Endothelial cell of umbilical vein (primary cell): ENCODE measurements around the gene FMO1. TPM values are rescaled to one million over a fixed set of nuclear protein-coding genes. Genes with fewer than 3 reads are reported as not detected.

Source experiments
- BruUV-seq: library from RNA; stranded (reverse); fragments of 400-500 nt; replicated peaks from 2 replicates; lab custom pipeline; 2021; lab: Mats Ljungman, UMichigan
- CTCF ChIA-PET: fragments of 300-600, 350-600 bp; sonication (Branson Sonifier 250); formaldehyde crosslinking; loops from one replicate; lab custom pipeline; 2021; ENCODE audit warnings: antibody characterized with exemption, inconsistent platforms; lab: Charles Lee
- POLR2A ChIA-PET: fragments of 300-600, 350-600 bp; sonication (Branson Sonifier 250); formaldehyde crosslinking; loops from one replicate; lab custom pipeline; 2021; ENCODE audit warnings: antibody characterized with exemption, inconsistent platforms; lab: Charles Lee
- DNase-seq: peaks from one replicate; pipeline ENCODE4 v3.0.0-alpha.2; 2011; ENCODE audit warnings: low read depth, low spot score
- FAIRE-seq: peaks from 2 replicates; lab custom pipeline; 2011; peaks lifted over from hg19 to GRCh38; lab: Jason Lieb, UNC
- H2AFZ ChIP-seq: 2 replicates; pipeline ENCODE4 v1.6.0; 2012; ENCODE audit warnings: low read depth, low read length, control low read depth, inconsistent platforms
- H3K27ac ChIP-seq: 2 replicates; pipeline ENCODE4 v1.5.1; 2011; ENCODE audit warnings: low read depth, mild to moderate bottlenecking, control low read depth, low read length, moderate library complexity; ENCODE audit not compliant: insufficient read depth
- H3K27me3 ChIP-seq, 2 experiments: 2 replicates each; pipeline versions ENCODE4 v1.6.0 to v1.6.1; 2011; ENCODE audit warnings: low read length in 2 of 2, mixed read lengths in 1 of 2; ENCODE audit not compliant: control insufficient read depth in 2 of 2, insufficient read depth in 2 of 2
- H3K36me3 ChIP-seq, 2 experiments: 2 replicates in 1 of 2; 3 replicates in 1 of 2; pipeline ENCODE4 v1.5.1; 2011; ENCODE audit warnings: low read length in 2 of 2, mild to moderate bottlenecking in 1 of 2, moderate library complexity in 1 of 2; ENCODE audit not compliant: control insufficient read depth in 2 of 2, insufficient read depth in 2 of 2; ENCODE audit errors: extremely low read depth in 1 of 2
- H3K4me1 ChIP-seq: 3 replicates; pipeline ENCODE4 v1.5.1; 2011; ENCODE audit warnings: mild to moderate bottlenecking, low read length; ENCODE audit not compliant: control insufficient read depth, insufficient read depth; ENCODE audit errors: extremely low read depth
- H3K4me2 ChIP-seq: 2 replicates; pipeline ENCODE4 v1.6.1; 2011; ENCODE audit warnings: low read length, control low read depth, mixed read lengths; ENCODE audit not compliant: insufficient read depth
- H3K4me3 ChIP-seq, 3 experiments: fragments of 200-600 bp in 1 of 3; sonication (generic), shearing (Covaris generic) in 1 of 3; replicated peaks in 1 of 3; 2 replicates each; pipeline ENCODE4 v1.5.1; 2011 to 2016; ENCODE audit warnings: control low read depth in 3 of 3, low read length in 3 of 3, mild to moderate bottlenecking in 2 of 3, inconsistent platforms in 1 of 3, low read depth in 1 of 3, moderate library complexity in 1 of 3; ENCODE audit not compliant: insufficient read depth in 1 of 3
- H3K79me2 ChIP-seq: 2 replicates; pipeline ENCODE4 v1.6.0; 2012; ENCODE audit warnings: low read length, inconsistent platforms; ENCODE audit not compliant: control insufficient read depth, insufficient read depth
- H3K9ac ChIP-seq: replicated peaks from 2 replicates; pipeline ENCODE3; 2011; ENCODE audit warnings: low read length, control low read depth; ENCODE audit not compliant: insufficient read depth; ENCODE audit errors: extremely low read depth
- H3K9me1 ChIP-seq: replicated peaks from 3 replicates; pipeline ENCODE4 v1.6.0; 2011; ENCODE audit warnings: mild to moderate bottlenecking, low read length; ENCODE audit not compliant: control insufficient read depth, insufficient read depth; ENCODE audit errors: extremely low read depth
- H3K9me3 ChIP-seq: replicated peaks from 2 replicates; pipeline ENCODE4 v1.5.1; 2012; ENCODE audit warnings: low read length, inconsistent platforms; ENCODE audit not compliant: control insufficient read depth, insufficient read depth
- H4K20me1 ChIP-seq: replicated peaks from 2 replicates; pipeline ENCODE3; 2011; ENCODE audit warnings: mild to moderate bottlenecking, low read length; ENCODE audit not compliant: control insufficient read depth, insufficient read depth; ENCODE audit errors: extremely low read depth
- EZH2 ChIP-seq: IDR thresholded peaks from 2 replicates; pipeline ENCODE4 v1.6.1; 2012; ENCODE audit warnings: borderline replicate concordance, low read depth, mild to moderate bottlenecking, moderate library complexity, low read length, inconsistent platforms; ENCODE audit not compliant: severe bottlenecking
- FOS ChIP-seq: IDR thresholded peaks from 2 replicates; pipeline ENCODE4 v1.6.1; 2011; ENCODE audit warnings: mild to moderate bottlenecking, low read length, moderate library complexity, borderline replicate concordance; ENCODE audit not compliant: insufficient read depth
- GATA2 ChIP-seq: IDR thresholded peaks from 2 replicates; pipeline ENCODE4 v1.7.0; 2011; ENCODE audit warnings: low read depth, mild to moderate bottlenecking, moderate library complexity, mixed read lengths, low read length; ENCODE audit not compliant: insufficient read length, insufficient read depth
- JUN ChIP-seq: IDR thresholded peaks from 2 replicates; pipeline ENCODE4 v1.6.1; 2011; ENCODE audit warnings: borderline replicate concordance, low read depth; ENCODE audit not compliant: insufficient read length, insufficient read depth
- MYC ChIP-seq: IDR thresholded peaks from one replicate; pipeline ENCODE4 v1.6.1; 2011; ENCODE audit warnings: mild to moderate bottlenecking, low read depth, low read length
- POLR2A ChIP-seq: IDR thresholded peaks from 2 replicates; pipeline ENCODE4 v1.6.1; 2012; ENCODE audit warnings: low read depth, mild to moderate bottlenecking, control low read depth, low read length
- POLR2AphosphoS5 ChIP-seq: IDR thresholded peaks from 2 replicates; pipeline ENCODE4 v1.6.1; 2012; ENCODE audit warnings: low read depth, mild to moderate bottlenecking, control low read depth, low read length, moderate library complexity; ENCODE audit not compliant: insufficient read depth
- dilution Hi-C: fragments of 300-500 bp; cut with MboI; formaldehyde crosslinking; loops from one replicate; pipeline ENCODE4 v1.15.0; 2019; ENCODE audit warnings: low sequenced_read_pairs; ENCODE audit not compliant: extremely low pct_ligation_motif_present
- intact Hi-C: fragments of 100-400 bp; cut with micrococcal nuclease; formaldehyde crosslinking; loops from one replicate; pipeline ENCODE4 v1.10.0; 2022
- polyA plus RNA-seq, 4 experiments: library from polyadenylated mRNA; depleted of rRNA in 3 of 4; stranded (reverse) in 3 of 4; unstranded in 1 of 4; fragments of >200 nt; gene quantifications; 2 replicates each; pipeline versions ENCODE4 v1.2.1 to v1.2.3, GENCODE V29; 2011 to 2012; ENCODE audit warnings: missing spikeins in 1 of 4
- total RNA-seq: library from RNA; stranded (reverse); gene quantifications from 2 replicates; pipeline ENCODE4 v1.2.3, GENCODE V29; 2021
- TF ChIP-seq, protein P1 (sequence below), 2 donors: IDR thresholded peaks; 1 replicate in 1 of 2; 2 replicates in 1 of 2; pipeline ENCODE4 v1.5.1; 2011; ENCODE audit warnings: low read length in 2 of 2, mild to moderate bottlenecking in 2 of 2, moderate library complexity in 2 of 2, control low read depth in 1 of 2, inconsistent platforms in 1 of 2, low read depth in 1 of 2; ENCODE audit not compliant: insufficient read depth in 1 of 2; ENCODE audit errors: extremely low read depth in 1 of 2
- TF ChIP-seq, protein P2 (sequence below): IDR thresholded peaks from 2 replicates; pipeline ENCODE4 v1.6.1; 2011; ENCODE audit not compliant: insufficient read depth, insufficient read length

The FMO1 gene
- total and polyA plus RNA-seq, 2 donors (not counting 3 experiments of a cell fraction or from before 2014, with no cell fraction given), result not detected

DNA sequence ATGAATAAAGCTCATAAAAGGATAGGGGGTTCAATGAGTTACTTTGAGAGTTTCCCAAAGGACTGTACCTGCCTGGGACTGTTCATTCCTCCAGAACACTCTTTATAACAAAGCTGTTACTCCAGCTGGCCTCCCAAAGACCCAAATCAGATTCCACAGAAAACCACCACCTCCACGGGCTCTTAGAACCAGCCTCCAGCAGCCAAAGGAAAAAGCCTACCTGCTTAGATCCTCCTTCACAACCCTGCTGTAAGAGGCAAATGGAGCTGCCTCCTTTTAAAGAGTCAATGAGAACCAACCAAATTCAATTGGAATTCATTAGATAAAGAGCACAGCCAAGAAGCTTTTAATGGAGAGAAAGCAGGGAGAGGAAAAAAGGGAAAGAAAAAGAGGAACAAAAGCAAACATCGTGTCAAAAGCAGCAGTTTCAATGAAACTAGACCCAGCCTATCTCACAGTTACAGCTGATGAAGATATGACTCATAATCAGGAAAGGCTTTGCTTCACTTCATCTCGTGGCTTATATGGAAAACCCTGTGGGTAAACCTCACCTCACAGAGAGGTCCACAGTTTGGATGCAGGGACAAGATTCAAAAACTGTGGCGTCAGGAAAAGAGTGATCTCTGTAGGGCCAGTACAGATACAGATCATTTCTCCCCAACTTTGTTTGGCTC is 37.9 kb downstream of the FMO1 start:
- TF ChIP-seq EZH2, result no peak
- TF ChIP-seq, protein P1, sequence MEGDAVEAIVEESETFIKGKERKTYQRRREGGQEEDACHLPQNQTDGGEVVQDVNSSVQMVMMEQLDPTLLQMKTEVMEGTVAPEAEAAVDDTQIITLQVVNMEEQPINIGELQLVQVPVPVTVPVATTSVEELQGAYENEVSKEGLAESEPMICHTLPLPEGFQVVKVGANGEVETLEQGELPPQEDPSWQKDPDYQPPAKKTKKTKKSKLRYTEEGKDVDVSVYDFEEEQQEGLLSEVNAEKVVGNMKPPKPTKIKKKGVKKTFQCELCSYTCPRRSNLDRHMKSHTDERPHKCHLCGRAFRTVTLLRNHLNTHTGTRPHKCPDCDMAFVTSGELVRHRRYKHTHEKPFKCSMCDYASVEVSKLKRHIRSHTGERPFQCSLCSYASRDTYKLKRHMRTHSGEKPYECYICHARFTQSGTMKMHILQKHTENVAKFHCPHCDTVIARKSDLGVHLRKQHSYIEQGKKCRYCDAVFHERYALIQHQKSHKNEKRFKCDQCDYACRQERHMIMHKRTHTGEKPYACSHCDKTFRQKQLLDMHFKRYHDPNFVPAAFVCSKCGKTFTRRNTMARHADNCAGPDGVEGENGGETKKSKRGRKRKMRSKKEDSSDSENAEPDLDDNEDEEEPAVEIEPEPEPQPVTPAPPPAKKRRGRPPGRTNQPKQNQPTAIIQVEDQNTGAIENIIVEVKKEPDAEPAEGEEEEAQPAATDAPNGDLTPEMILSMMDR (IDR thresholded peaks at IDR 0.05; ENCODE audit: extremely low read depth in 1 of 2, insufficient read depth in 1 of 2, low read depth in 1 of 2, low read length in 2 of 2), result no peak
- TF ChIP-seq JUN, result no peak
- TF ChIP-seq, protein P2, sequence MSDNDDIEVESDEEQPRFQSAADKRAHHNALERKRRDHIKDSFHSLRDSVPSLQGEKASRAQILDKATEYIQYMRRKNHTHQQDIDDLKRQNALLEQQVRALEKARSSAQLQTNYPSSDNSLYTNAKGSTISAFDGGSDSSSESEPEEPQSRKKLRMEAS, result no peak
- no peak for TF ChIP-seq POLR2AphosphoS5
- TF ChIP-seq GATA2, result no peak
- TF ChIP-seq POLR2A, result no peak
- no peak for TF ChIP-seq MYC
- TF ChIP-seq FOS, result no peak
- no peak overlapping the region for H3K4me3 ChIP-seq
- DNase-seq (no peak), FAIRE-seq (no peak)
- H2AFZ ChIP-seq, result no peak overlapping the region
- CTCF ChIA-PET, result interaction anchor here (1.4 to 1.7 kb wide), 2 partner anchors 9 to 28 kb away, joined by 3 read pairs; no protein-coding TSS in a partner anchor
- H3K9me1 ChIP-seq, result no peaks in the 10 kb centered on the region
- no peaks in the 10 kb centered on the region for H3K9me3 ChIP-seq
- H3K4me1 ChIP-seq, result no peaks in the 10 kb centered on the region
- intact Hi-C loops, result no loop called here
- no TSS peak for BruUV-seq
- no peak overlapping the region for H3K9ac ChIP-seq
- H4K20me1 ChIP-seq, result no peaks in the 10 kb centered on the region
- no peaks in the 10 kb centered on the region for H3K79me2 ChIP-seq
- dilution Hi-C loops, result no loop called here
- H3K36me3 ChIP-seq, result no peaks in the 10 kb centered on the region
- no peak overlapping the region for H3K27ac ChIP-seq
- POLR2A ChIA-PET, result no interaction called here
- no peak overlapping the region for H3K4me2 ChIP-seq
- H3K27me3 ChIP-seq, result no peaks in the 10 kb centered on the region
